ENCODE measurements around the gene TLE4.
"Not testable (repeated sequence)": the region's sequence is repeated elsewhere in the genome, so short reads cannot be mapped to it uniquely, and the experiment has no call there.

- not testable (repeated sequence) for TF ChIP-seq CTCF (conservative IDR thresholded peaks at IDR 0.05); ZFX (IDR thresholded peaks at IDR 0.05)
Measured at GRCh38 chr9:79640067-79640466, 68.3 kb downstream of the TLE4 start.

All from C4-2B (cell line).